ENCODE data around the gene ARVCF.

DNA sequence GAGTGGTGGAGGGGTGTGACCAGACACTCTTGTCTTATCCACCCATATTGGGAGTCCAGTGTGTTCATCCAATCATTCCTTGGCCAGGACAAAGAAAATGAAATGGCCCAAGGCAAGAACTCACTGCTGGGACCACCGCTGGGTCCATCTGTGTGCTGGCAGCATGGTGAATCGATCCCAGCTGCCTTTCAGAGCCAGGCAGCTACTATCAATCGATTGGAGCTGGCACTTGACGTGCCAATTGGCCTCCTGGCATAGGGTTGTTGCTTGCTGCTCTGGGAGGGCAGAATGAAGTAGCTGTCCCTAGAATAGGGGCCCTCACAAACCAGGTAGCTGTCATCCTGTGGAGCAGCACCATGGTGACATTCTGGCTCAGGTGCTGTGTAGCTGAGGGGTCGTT is 1.4 kb upstream of the ARVCF start:
- TF ChIP-seq, protein P1, sequence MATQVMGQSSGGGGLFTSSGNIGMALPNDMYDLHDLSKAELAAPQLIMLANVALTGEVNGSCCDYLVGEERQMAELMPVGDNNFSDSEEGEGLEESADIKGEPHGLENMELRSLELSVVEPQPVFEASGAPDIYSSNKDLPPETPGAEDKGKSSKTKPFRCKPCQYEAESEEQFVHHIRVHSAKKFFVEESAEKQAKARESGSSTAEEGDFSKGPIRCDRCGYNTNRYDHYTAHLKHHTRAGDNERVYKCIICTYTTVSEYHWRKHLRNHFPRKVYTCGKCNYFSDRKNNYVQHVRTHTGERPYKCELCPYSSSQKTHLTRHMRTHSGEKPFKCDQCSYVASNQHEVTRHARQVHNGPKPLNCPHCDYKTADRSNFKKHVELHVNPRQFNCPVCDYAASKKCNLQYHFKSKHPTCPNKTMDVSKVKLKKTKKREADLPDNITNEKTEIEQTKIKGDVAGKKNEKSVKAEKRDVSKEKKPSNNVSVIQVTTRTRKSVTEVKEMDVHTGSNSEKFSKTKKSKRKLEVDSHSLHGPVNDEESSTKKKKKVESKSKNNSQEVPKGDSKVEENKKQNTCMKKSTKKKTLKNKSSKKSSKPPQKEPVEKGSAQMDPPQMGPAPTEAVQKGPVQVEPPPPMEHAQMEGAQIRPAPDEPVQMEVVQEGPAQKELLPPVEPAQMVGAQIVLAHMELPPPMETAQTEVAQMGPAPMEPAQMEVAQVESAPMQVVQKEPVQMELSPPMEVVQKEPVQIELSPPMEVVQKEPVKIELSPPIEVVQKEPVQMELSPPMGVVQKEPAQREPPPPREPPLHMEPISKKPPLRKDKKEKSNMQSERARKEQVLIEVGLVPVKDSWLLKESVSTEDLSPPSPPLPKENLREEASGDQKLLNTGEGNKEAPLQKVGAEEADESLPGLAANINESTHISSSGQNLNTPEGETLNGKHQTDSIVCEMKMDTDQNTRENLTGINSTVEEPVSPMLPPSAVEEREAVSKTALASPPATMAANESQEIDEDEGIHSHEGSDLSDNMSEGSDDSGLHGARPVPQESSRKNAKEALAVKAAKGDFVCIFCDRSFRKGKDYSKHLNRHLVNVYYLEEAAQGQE (IDR thresholded peaks at IDR 0.05; ENCODE audit: insufficient read depth in 1 of 2, low read depth in 2 of 2, low read length in 1 of 2), result no peak
- TF ChIP-seq, protein P2, sequence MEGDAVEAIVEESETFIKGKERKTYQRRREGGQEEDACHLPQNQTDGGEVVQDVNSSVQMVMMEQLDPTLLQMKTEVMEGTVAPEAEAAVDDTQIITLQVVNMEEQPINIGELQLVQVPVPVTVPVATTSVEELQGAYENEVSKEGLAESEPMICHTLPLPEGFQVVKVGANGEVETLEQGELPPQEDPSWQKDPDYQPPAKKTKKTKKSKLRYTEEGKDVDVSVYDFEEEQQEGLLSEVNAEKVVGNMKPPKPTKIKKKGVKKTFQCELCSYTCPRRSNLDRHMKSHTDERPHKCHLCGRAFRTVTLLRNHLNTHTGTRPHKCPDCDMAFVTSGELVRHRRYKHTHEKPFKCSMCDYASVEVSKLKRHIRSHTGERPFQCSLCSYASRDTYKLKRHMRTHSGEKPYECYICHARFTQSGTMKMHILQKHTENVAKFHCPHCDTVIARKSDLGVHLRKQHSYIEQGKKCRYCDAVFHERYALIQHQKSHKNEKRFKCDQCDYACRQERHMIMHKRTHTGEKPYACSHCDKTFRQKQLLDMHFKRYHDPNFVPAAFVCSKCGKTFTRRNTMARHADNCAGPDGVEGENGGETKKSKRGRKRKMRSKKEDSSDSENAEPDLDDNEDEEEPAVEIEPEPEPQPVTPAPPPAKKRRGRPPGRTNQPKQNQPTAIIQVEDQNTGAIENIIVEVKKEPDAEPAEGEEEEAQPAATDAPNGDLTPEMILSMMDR (IDR thresholded peaks at IDR 0.05), result no peak

Measured in Panc1 (cell line).